Endothelial cell (in vitro differentiated cells): Measurements from ENCODE around the gene CFAP46. TPM values are rescaled to one million over a fixed set of nuclear protein-coding genes. Genes with fewer than 3 reads are reported as not detected.

Experiments used
- DNase-seq: peaks from one replicate; pipeline ENCODE4 v3.0.0; 2021; ENCODE audit warnings: low spot score
- H3K27ac Mint-ChIP-seq: one replicate; pipeline ENCODE4 v1.8.0; 2021; ENCODE audit warnings: mixed read lengths, inconsistent platforms; ENCODE audit not compliant: unreplicated experiment
- H3K27me3 Mint-ChIP-seq: one replicate; pipeline ENCODE4 v1.8.0; 2021; ENCODE audit warnings: mild to moderate bottlenecking, moderate library complexity, mixed read lengths, inconsistent platforms; ENCODE audit not compliant: unreplicated experiment
- H3K36me3 Mint-ChIP-seq: one replicate; pipeline ENCODE4 v1.8.0; 2021; ENCODE audit warnings: mild to moderate bottlenecking, low read depth, mixed read lengths, inconsistent platforms; ENCODE audit not compliant: unreplicated experiment
- H3K4me1 Mint-ChIP-seq: one replicate; pipeline ENCODE4 v1.8.0; 2021; ENCODE audit warnings: mild to moderate bottlenecking, mixed read lengths, inconsistent platforms; ENCODE audit not compliant: unreplicated experiment
- H3K4me3 Mint-ChIP-seq: one replicate; pipeline ENCODE4 v1.8.0; 2021; ENCODE audit warnings: mild to moderate bottlenecking, mixed read lengths, inconsistent platforms; ENCODE audit not compliant: unreplicated experiment
- H3K9me3 Mint-ChIP-seq: one replicate; pipeline ENCODE4 v1.8.0; 2021; ENCODE audit warnings: mixed read lengths, inconsistent platforms; ENCODE audit not compliant: unreplicated experiment
- total RNA-seq: library from RNA; stranded (reverse); fragmentation: NEBNext Ultra II Directional; extraction: Animal tissue kit (Norgen Biotek cat#: 25700); gene quantifications from one replicate; pipeline ENCODE4 v1.2.1, GENCODE V29; 2021; ENCODE audit not compliant: unreplicated experiment
- TF ChIP-seq, protein P1 (sequence below): fragments of 200-600 bp; sonication (generic); IDR thresholded peaks from one replicate; pipeline ENCODE4 v1.5.0; 2021; ENCODE audit warnings: antibody characterized with exemption; ENCODE audit not compliant: unreplicated experiment

CFAP46 gene
- total RNA-seq, 1 donor from 2014 or later = 0.95 TPM

DNA sequence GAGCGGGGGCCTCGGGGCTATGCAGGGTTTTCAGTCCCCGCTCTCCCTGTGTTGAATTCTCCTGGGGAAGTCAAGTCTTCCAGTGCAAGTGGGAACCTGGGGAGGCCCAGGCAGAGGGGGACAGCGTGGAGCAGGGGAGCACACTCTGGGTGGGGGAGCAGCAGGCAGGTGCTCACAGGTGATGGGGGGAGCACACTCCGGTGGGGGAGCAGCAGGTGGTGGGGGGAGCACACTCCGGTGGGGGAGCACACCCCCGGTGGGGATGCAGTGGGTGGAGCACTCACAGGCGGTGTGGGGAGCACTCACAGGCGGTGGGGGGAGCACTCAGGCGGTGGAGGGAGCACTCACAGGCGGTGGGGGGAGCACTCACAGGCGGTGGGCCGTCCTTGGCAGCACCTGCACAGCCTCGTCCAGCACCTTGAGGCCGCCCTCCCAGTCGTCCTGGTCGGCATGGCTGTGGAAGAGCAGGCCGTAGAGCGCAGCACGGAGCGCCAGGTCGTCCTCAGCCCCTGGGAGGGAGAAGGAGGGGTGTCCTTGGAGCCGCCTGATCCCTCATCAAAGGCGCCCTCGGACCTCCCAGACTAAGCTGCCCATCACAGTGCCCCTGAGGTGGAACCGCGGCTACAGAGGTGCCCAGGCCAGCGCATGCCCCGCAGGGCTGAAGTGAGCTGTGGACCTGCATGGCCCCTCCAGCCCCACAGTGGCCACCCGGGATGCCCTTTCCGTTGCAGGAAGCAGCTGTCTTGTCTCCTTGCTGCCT is 56.7 kb downstream of the CFAP46 start:
- Mint-ChIP-seq H3K27ac (no peak overlapping the region), H3K4me3 (no peak overlapping the region), H3K27me3 (peaks cover 4% of the 10 kb centered on the region), H3K36me3 (no peaks in the 10 kb centered on the region), H3K4me1 (no peaks in the 10 kb centered on the region), H3K9me3 (no peaks in the 10 kb centered on the region)
- no peak for DNase-seq
- TF ChIP-seq, protein P1, sequence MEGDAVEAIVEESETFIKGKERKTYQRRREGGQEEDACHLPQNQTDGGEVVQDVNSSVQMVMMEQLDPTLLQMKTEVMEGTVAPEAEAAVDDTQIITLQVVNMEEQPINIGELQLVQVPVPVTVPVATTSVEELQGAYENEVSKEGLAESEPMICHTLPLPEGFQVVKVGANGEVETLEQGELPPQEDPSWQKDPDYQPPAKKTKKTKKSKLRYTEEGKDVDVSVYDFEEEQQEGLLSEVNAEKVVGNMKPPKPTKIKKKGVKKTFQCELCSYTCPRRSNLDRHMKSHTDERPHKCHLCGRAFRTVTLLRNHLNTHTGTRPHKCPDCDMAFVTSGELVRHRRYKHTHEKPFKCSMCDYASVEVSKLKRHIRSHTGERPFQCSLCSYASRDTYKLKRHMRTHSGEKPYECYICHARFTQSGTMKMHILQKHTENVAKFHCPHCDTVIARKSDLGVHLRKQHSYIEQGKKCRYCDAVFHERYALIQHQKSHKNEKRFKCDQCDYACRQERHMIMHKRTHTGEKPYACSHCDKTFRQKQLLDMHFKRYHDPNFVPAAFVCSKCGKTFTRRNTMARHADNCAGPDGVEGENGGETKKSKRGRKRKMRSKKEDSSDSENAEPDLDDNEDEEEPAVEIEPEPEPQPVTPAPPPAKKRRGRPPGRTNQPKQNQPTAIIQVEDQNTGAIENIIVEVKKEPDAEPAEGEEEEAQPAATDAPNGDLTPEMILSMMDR = no peak

DNA sequence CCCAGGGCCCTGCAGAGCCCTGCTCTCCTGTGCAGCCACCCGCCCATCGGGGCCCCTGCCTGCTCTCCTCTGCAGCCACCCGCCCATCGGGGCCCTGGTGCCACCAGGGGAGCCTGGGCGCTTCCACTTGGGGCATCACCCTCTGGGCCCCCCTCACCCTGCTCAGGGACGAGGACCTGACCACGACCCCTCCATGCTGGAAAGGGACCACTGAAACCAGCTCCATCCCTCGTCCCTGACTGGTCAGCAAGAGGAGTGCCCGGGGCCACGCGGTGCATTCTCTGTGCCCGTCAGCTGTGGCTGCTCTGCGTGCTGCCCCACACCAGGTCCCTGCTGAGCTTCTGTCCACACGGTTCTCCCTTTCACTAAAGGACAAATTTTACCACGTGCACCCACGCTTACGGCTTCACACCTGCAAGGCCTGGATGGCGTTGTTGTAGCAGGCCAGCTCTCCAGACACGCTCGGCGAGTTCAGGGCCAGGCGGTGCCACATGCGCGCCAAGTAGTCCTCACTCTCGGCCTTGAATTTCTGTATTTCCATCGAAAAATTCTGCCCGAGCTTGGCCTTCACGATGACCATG is 57.6 kb downstream of the CFAP46 start:
- Mint-ChIP-seq H3K4me1 (no peaks in the 10 kb centered on the region), H3K9me3 (no peaks in the 10 kb centered on the region), H3K27ac (no peak overlapping the region), H3K4me3 (peak overlapping the region; percentile 50), H3K27me3 (peaks cover 2% of the 10 kb centered on the region), H3K36me3 (no peaks in the 10 kb centered on the region)
- DNase-seq = no peak
- TF ChIP-seq, protein P1 = no peak

DNA sequence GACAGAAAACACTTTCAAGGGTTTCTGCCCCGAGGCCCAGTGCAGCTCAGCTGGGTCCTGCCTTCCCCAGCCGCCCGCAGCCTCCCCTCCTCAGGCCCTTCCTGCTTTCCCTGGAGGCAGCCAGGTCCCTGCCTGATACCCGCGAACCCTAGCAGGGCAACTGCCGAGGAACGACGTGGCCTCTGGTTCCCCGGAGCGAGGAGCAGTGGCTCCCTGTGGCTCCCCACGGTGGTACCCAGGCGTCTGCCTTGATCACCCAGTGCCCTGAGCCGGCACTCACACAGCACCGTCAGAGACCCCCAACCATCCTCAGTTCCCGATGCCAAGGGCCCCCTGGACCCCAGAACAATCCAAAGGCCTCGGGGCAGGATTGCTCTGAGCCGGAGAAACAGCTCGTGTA is 58.3 kb downstream of the CFAP46 start:
- Mint-ChIP-seq H3K27ac (no peak overlapping the region), H3K9me3 (no peaks in the 10 kb centered on the region), H3K4me3 (no peak overlapping the region), H3K4me1 (peaks cover under 1% of the 10 kb centered on the region), H3K27me3 (no peaks in the 10 kb centered on the region), H3K36me3 (no peaks in the 10 kb centered on the region)
- TF ChIP-seq, protein P1 = no peak
- no peak for DNase-seq

DNA sequence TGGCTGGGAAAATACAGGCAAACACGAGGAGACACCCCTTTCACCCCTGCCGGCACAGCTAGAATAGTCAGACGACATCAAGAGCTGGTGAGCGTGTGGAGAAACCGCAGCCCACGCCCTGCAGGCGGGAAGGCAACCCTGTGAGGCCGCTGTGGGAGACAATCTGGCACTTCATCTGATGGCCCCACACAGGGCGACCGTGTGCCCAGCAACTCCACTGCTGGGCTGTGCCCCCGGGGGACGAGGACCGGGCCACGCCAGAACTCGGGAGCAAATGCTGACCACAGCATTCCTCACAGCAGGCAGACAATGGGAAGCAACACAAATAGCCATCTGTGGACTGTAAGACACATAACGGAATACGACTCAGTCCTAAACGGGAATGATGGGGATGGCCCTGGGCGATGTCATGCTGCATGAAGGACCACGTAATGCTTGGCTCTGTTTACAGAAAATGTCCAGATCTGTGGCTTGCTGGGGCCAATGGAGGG is 58.9 kb downstream of the CFAP46 start:
- no peaks in the 10 kb centered on the region for H3K27me3 Mint-ChIP-seq
- TF ChIP-seq, protein P1 = no peak
- H3K9me3 Mint-ChIP-seq = no peaks in the 10 kb centered on the region
- no peak overlapping the region for H3K4me3 Mint-ChIP-seq
- H3K36me3 Mint-ChIP-seq = no peaks in the 10 kb centered on the region
- no peak overlapping the region for H3K27ac Mint-ChIP-seq
- H3K4me1 Mint-ChIP-seq = peaks cover 3% of the 10 kb centered on the region
- DNase-seq = no peak
